A549 treated with Hydrocortisone at 1 μM for 4 hours (cell line): Measurements from ENCODE around the gene OOEP. TPM values are rescaled to one million over a fixed set of nuclear protein-coding genes. Genes with fewer than 3 reads are reported as not detected.

Experiments used
- total RNA-seq: library from RNA; stranded (reverse); fragments of 200-300 nt; extraction: Qiagen RNA extraction; gene quantifications from 5 replicates; pipeline ENCODE4 v1.2.3, GENCODE V29; 2022

The OOEP gene
- not detected in 5 replicates for total RNA-seq

DNA sequence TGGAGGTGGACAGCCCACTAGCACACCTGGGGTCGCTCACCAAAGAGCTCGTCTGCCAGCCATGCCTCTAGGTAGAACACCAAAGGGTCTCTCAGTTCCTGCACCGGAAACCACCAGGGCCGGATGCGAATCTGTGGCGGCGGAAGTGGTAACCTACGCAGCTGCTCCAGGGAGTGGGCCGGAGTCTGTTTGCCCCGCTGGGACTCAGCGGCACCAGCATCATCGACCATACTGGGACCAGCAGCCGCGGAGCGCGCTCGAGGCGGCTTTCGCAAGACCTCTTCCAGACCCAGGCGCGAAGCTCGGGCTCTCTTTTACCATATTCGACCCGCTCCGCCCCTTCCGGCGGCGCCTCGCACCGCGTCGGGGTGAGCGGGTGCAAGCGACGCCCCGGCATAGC, at the start of gene OOEP:
OOEP (minus strand) TSS at position 335 of the 400 bp plus-strand sequence; CDS start at position 230, 105 bp downstream.

DNA sequence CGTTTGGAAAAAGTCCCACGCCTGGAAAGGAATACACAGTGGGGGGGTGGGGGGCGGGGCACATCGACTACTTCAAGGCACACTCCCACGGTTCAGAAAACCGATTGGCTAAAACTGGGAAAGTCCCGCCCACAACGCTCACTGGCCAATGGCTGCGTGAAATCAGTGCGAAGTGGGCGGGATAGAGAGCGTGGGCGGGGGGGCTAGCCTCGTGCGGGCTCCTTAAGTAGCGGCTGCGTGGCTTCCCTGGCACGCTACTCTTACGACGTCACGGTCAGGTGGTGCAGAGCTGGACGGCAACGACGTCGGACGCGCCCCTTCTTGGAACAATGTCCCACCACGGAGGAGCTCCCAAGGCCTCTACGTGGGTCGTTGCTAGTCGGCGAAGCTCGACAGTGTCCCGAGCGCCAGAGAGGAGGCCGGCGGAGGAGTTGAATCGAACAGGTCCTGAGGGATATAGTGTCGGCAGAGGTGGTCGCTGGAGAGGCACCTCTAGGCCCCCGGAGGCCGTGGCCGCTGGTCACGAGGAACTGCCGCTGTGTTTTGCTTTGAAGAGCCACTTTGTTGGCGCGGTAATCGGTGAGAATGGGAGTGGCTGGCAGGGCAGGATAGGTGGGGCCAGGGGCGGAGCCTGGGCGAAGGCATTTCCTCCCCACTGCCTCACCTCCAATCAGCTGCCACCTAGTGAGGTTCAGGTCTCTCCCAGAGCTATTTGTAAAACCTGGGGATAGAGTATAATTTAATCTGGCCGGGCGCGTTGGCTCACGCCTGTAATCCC, 25.1 kb upstream of the OOEP start, which contains the start of gene DDX43:
DDX43 (plus strand) TSS at position 252 of the 778 bp plus-strand sequence; CDS start at position 330, 78 bp downstream.

DNA sequence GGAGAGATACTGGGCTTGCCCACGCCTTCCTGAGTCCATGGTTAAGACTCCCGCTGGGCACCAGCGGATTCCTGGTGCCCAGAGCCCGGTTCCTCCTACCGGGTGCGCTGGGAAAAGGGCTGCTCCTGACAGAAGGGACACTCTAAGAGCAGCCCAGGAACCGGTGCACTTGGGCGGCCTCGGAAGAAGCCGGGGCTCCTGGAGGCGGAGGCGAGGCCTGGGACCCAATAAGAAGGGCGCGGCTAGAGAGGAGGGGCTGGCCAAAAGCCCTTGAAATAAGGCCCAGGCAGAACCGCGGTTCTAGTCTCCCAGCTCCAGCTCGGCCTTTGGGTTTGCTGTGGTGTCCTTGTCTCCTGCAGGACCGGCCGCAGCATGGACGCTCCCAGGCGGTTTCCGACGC, 7.3 kb downstream of the OOEP start, which contains the start of gene KHDC3L:
KHDC3L (plus strand) TSS at position 301 of the 400 bp plus-strand sequence; CDS start at position 373, 72 bp downstream.

DNA sequence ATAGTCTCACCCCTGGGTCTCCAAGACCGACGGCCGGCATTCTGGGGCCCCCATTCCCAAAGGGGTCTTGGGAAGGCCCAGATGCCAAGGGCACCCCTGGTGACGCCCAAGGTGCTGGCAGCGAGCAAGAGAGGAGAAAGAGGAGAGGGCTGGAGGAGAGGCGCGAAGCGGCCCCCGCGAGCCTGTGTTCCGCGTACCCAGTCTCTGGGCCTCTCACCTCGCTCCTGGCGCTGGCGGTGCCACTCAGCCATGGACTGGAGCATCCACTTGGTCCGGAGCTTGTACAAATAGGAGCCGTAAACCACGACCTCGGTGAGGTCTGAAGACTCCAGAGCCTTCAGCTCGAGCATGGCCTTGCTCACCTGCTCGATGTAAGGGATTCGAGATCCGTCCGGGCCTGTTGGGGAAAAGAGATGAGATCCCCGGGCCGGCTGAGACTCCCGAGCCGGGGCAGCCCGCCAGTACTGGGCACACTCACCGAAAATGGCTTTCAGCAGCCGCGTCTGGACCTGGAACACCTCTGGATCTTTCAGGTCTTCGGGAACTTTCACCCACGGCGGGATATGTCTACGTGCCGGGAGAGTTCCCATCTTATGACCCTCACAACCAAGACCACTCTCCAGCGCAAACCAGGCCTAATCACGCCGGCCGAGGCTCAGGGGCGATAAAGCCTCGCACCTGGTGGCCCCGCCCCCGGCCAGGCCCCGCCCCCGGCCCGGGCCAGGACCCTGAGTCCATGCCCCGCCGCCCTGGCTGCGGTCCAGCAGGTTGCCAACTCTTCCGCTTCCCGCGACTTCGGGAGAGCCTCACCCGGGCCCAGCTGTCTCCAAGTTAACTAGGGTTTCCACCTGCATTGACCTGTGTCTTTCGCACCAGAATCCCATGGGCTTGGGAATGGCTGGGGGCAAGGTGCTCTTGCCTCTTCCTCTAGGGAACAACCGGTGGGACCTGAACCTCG, 15.8 kb downstream of the OOEP start, which contains the start of gene DPPA5:
DPPA5 (minus strand) TSS at position 641 of the 958 bp plus-strand sequence; CDS start at position 590, 51 bp downstream.

Other genes with a start within 250 kb of the OOEP start
- gene KHDC1L, start 144.4 kb downstream of the OOEP start, total RNA-seq, result 0.24 to 0.75 TPM (median 0.35 TPM) in 3 of 5 replicates, not detected in the others
- gene KHDC1, start 106.7 kb downstream of the OOEP start, total RNA-seq, result 2.9 to 3.5 TPM (median 3.3 TPM) in 5 replicates
- gene DPPA5, start 15.6 kb downstream of the OOEP start, total RNA-seq, result not detected in 5 replicates
- not detected in 5 replicates for gene KHDC3L, start 7.2 kb downstream of the OOEP start, total RNA-seq
- gene DDX43, start 24.9 kb upstream of the OOEP start, total RNA-seq, result 0.05 TPM in 1 of 5 replicates, not detected in the others
- gene CGAS, start 82.4 kb upstream of the OOEP start, total RNA-seq, result 3.8 to 4.4 TPM (median 4.0 TPM) in 5 replicates
- 8.4 to 11.6 TPM (median 10.2 TPM) in 5 replicates for gene MTO1, start 91.8 kb upstream of the OOEP start, total RNA-seq
- 7,273 to 9,095 TPM (median 7,623 TPM) in 5 replicates for gene EEF1A1, start 151.1 kb upstream of the OOEP start, total RNA-seq